Naive thymus-derived CD4-positive, alpha-beta T cell (primary cell): ENCODE measurements around the gene RNF13. TPM values are rescaled to one million over a fixed set of nuclear protein-coding genes. Genes with fewer than 3 reads are reported as not detected.

Source experiments
- ATAC-seq: fragments of 150-1000 bp; cut with Tn5 transposase; 2 replicates; pipeline ENCODE4 v1.10.0; 2021; ENCODE audit warnings: mild to moderate bottlenecking, moderate library complexity
- CTCF ChIA-PET: fragments of 350-600 bp; sonication (Branson Sonifier 250); formaldehyde crosslinking; loops from one replicate; lab custom pipeline; 2021; ENCODE audit warnings: antibody characterized with exemption; lab: Charles Lee
- POLR2A ChIA-PET: fragments of 350-600 bp; sonication (Branson Sonifier 250); formaldehyde crosslinking; loops from one replicate; lab custom pipeline; 2021; ENCODE audit warnings: antibody characterized with exemption, inconsistent platforms; lab: Charles Lee
- DNase-seq, 9 donors: peaks; one replicate each; pipeline versions ENCODE4 v3.0.0 to v3.0.0-alpha.2; 2020 to 2022; ENCODE audit warnings: mixed read lengths in 1 of 9
- H3K27ac ChIP-seq: one replicate; pipeline ENCODE4 v1.7.0; 2013; ENCODE audit warnings: mild to moderate bottlenecking, low read depth, low read length, moderate library complexity
- H3K27me3 ChIP-seq, 2 donors: one replicate each; pipeline ENCODE4 v1.7.0; 2013; ENCODE audit warnings: low read length in 2 of 2, mild to moderate bottlenecking in 2 of 2, moderate library complexity in 2 of 2; ENCODE audit not compliant: control insufficient read depth in 2 of 2, insufficient read depth in 2 of 2
- H3K36me3 ChIP-seq, 3 experiments: 1 replicate in 2 of 3; 2 replicates in 1 of 3; pipeline ENCODE4 v1.7.0; 2013; ENCODE audit warnings: low read length in 3 of 3, mild to moderate bottlenecking in 3 of 3, moderate library complexity in 1 of 3; ENCODE audit not compliant: insufficient read depth in 3 of 3, control insufficient read depth in 2 of 3
- H3K4me1 ChIP-seq, 2 donors: one replicate each; pipeline ENCODE4 v1.7.0; 2013; ENCODE audit warnings: low read length in 2 of 2, mild to moderate bottlenecking in 2 of 2, moderate library complexity in 1 of 2; ENCODE audit not compliant: control insufficient read depth in 2 of 2, insufficient read depth in 2 of 2
- H3K4me3 ChIP-seq: 2 replicates; pipeline ENCODE4 v1.7.0; 2013; ENCODE audit warnings: mild to moderate bottlenecking, low read length
- H3K9me3 ChIP-seq, 3 experiments: 1 replicate in 2 of 3; 2 replicates in 1 of 3; pipeline ENCODE4 v1.7.0; 2013; ENCODE audit warnings: low read length in 3 of 3; ENCODE audit not compliant: control insufficient read depth in 2 of 3
- H3K27ac Mint-ChIP-seq, 9 donors: one replicate each; pipeline ENCODE4 v1.8.0; 2020 to 2022; ENCODE audit warnings: mixed read lengths in 9 of 9, mild to moderate bottlenecking in 8 of 9, moderate library complexity in 5 of 9, inconsistent platforms in 2 of 9
- H3K27me3 Mint-ChIP-seq, 5 donors: one replicate each; pipeline ENCODE4 v1.8.0; 2021 to 2022; ENCODE audit warnings: mixed read lengths in 5 of 5, mild to moderate bottlenecking in 1 of 5
- H3K36me3 Mint-ChIP-seq, 5 donors: one replicate each; pipeline ENCODE4 v1.8.0; 2020 to 2022; ENCODE audit warnings: mixed read lengths in 5 of 5, mild to moderate bottlenecking in 3 of 5, inconsistent platforms in 1 of 5
- H3K4me1 Mint-ChIP-seq, 7 donors: one replicate each; pipeline ENCODE4 v1.8.0; 2020 to 2022; ENCODE audit warnings: mixed read lengths in 7 of 7, mild to moderate bottlenecking in 3 of 7, inconsistent platforms in 1 of 7
- H3K4me3 Mint-ChIP-seq, 10 donors: one replicate each; pipeline ENCODE4 v1.8.0; 2020 to 2022; ENCODE audit warnings: mild to moderate bottlenecking in 10 of 10, mixed read lengths in 10 of 10, moderate library complexity in 6 of 10, inconsistent platforms in 2 of 10
- H3K9me3 Mint-ChIP-seq, 11 donors: one replicate each; pipeline ENCODE4 v1.8.0; 2020 to 2022; ENCODE audit warnings: mixed read lengths in 11 of 11, mild to moderate bottlenecking in 4 of 11, inconsistent platforms in 1 of 11, moderate library complexity in 1 of 11
- intact Hi-C, 2 donors: fragments of 100-400 bp; cut with micrococcal nuclease; formaldehyde crosslinking; loops; one replicate each; pipeline ENCODE4 v1.15.1; 2023
- polyA plus RNA-seq, 2 donors: library from polyadenylated mRNA; unstranded; fragments of 300-500 nt; fragmentation: Illumina TruSeq; gene quantifications; one replicate each; pipeline ENCODE4 v1.2.3, GENCODE V29; 2021
- total RNA-seq, 6 experiments: library from RNA in 5 of 6; stranded (reverse) in 5 of 6; gene quantifications; 1 replicate in 5 of 6; 2 replicates in 1 of 6; pipeline ENCODE4 v1.2.3 and lab custom pipeline; 2021 to 2026

RNF13 gene
- total and polyA plus RNA-seq, 7 experiments from 2014 or later: 41.2 to 131 (median 66.6) TPM

DNA sequence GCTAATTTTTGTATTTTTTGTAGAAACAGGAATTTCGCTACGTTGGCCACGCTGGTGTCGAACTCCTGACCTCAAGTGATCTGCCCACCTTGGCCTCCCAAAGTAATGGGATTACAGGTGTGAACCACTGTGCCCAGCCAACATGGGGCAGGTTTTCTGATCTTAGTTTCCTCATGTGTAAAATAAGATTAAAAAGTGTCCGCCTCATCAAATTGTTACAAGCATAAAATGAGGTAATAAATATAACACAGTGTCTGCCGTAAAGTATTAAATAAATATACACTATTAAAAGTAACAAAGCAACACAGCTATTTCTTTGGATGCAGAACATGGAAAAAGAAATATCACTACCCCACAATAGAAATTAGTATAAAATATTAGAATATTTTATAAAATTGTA lies 44.3 kb upstream of the RNF13 start:
- H3K27ac ChIP-seq: no peak overlapping the region
- Mint-ChIP-seq H3K36me3 (no peaks in the 10 kb centered on the region), H3K27me3 (peaks cover 12 to 36% (median 19%) of the 10 kb centered on the region in 5 donors), H3K4me1 (peaks cover 0 to 2% (median 0%) of the 10 kb centered on the region in 7 donors), H3K9me3 (no peaks in the 10 kb centered on the region), H3K27ac (no peak overlapping the region), H3K4me3 (no peak overlapping the region)
- H3K27me3 ChIP-seq: no peaks in the 10 kb centered on the region
- POLR2A ChIA-PET: no interaction called here
- CTCF ChIA-PET: interaction anchor here (0.6 kb wide), 1 partner anchor 814 kb away, joined by 3 read pairs; no protein-coding TSS in a partner anchor
- DNase-seq: no peak
- no peak for ATAC-seq
- H3K4me1 ChIP-seq: no peaks in the 10 kb centered on the region
- H3K9me3 ChIP-seq: no peaks in the 10 kb centered on the region
- no peaks in the 10 kb centered on the region for H3K36me3 ChIP-seq
- intact Hi-C loops: loop anchor here in 1 of 2 donors (5.0 kb wide), 1 partner anchor 44 kb away; the partner anchor contains the start of gene RNF13
- H3K4me3 ChIP-seq: no peak overlapping the region

DNA sequence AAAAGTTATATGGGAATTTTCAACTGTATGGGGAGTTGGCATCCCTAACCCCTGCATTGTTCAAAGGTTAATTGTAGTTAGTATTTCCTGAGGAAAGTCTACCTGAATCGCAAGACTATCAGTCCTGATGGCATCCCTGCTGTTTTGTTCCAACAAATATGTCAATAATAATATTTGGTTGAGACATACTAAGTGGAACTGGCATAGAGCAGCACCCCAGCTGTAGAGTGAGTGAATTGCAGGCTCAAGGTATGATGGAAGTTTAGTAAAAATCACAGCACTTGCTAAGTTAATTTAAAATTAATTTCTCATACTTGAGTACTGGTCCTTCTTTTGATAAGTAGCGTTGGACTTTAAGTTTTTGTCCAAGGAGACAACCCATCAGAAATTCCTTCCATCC lies 42.8 kb upstream of the RNF13 start:
- Mint-ChIP-seq H3K9me3 (no peaks in the 10 kb centered on the region), H3K4me1 (no peaks in the 10 kb centered on the region), H3K27me3 (peaks cover 12 to 28% (median 19%) of the 10 kb centered on the region in 5 donors), H3K36me3 (no peaks in the 10 kb centered on the region), H3K27ac (no peak overlapping the region), H3K4me3 (no peak overlapping the region)
- DNase-seq (no peak), ATAC-seq (no peak)
- ChIA-PET POLR2A (no interaction called here), CTCF (interaction anchor here (0.6 to 0.9 kb wide), 2 partner anchors 10 to 815 kb away, joined by 3 to 4 read pairs; no protein-coding TSS in a partner anchor)
- Histone ChIP-seq H3K4me3 (no peak overlapping the region), H3K9me3 (no peaks in the 10 kb centered on the region), H3K4me1 (no peaks in the 10 kb centered on the region), H3K36me3 (no peaks in the 10 kb centered on the region), H3K27me3 (no peaks in the 10 kb centered on the region), H3K27ac (no peak overlapping the region)
- intact Hi-C loops: loop anchor here in 1 of 2 donors (2.0 to 5.0 kb wide), 3 partner anchors 37 to 258 kb away; no protein-coding TSS in a partner anchor

DNA sequence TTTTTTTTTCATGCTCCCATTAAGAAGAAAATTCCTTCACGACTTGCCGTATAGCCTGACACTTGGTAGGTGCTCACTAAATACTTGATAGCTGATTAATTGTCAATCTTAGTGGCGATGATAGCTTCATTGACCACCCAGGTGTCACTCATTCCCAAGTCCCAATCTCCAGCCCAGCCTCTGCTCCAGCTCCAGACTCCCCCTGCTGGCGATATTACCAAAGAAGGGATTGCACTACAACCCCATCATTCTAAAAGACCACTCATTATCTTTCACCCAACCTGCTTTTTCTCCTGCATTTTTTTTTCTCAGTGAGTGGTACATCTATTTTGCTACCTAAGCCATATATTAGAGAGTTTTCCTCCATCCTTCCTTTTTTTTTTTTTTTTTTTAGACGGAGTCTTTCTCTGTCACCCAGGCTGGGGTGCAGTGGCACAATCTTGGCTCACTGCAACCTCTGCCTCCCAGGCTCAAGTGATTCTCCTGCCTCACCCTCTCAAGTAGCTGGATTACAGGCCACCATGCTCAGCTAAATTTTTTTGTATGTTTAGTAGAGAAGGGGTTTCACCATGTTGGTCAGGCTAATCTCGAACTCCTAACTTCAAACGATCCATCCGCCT lies 41.3 kb upstream of the RNF13 start:
- Histone ChIP-seq H3K4me3 (no peak overlapping the region), H3K27me3 (no peaks in the 10 kb centered on the region), H3K36me3 (no peaks in the 10 kb centered on the region), H3K9me3 (no peaks in the 10 kb centered on the region), H3K27ac (no peak overlapping the region), H3K4me1 (no peaks in the 10 kb centered on the region)
- ChIA-PET CTCF (interaction anchor here (0.6 to 2.3 kb wide), 5 partner anchors 20 to 652 kb away, joined by 3 to 8 read pairs (median 3); partner anchors contain the start of gene COMMD2), POLR2A (no interaction called here)
- H3K4me1 Mint-ChIP-seq: no peaks in the 10 kb centered on the region
- no peak overlapping the region for H3K4me3 Mint-ChIP-seq
- no peak overlapping the region for H3K27ac Mint-ChIP-seq
- H3K27me3 Mint-ChIP-seq: peaks cover 6 to 17% (median 11%) of the 10 kb centered on the region in 5 donors
- DNase-seq (peak in 5 of 9 donors; percentile 1 to 30 (median 13)), ATAC-seq (no peak)
- no peaks in the 10 kb centered on the region for H3K9me3 Mint-ChIP-seq
- intact Hi-C loops: loop anchor here (1.0 to 5.0 kb wide), 5 partner anchors 36 to 651 kb away; no protein-coding TSS in a partner anchor
- H3K36me3 Mint-ChIP-seq: no peaks in the 10 kb centered on the region

DNA sequence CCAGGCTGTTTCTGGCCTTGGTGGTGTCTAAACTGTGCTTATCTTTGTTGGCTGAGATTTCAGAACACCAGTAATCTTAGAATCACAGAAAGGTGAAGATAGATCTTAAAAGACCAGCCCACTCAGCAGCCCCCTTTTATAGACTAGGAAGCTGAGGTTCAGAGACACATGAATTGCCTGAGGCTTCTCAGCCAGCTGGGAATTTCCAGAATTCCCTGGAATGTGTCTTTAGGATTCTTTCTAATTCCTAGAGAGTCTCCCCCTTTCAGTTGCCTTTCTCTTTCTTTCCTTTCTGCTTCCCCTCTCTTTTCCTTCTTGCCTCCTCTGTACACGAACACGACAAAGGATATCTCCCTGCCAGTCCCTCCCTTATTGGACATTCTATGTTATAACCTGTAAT lies 40.2 kb upstream of the RNF13 start:
- Histone ChIP-seq H3K4me3 (no peak overlapping the region), H3K27ac (no peak overlapping the region), H3K4me1 (no peaks in the 10 kb centered on the region), H3K36me3 (no peaks in the 10 kb centered on the region), H3K9me3 (no peaks in the 10 kb centered on the region), H3K27me3 (no peaks in the 10 kb centered on the region)
- DNase-seq (no peak), ATAC-seq (no peak)
- Mint-ChIP-seq H3K27me3 (peaks cover 6 to 15% (median 13%) of the 10 kb centered on the region in 5 donors), H3K36me3 (no peaks in the 10 kb centered on the region), H3K9me3 (peaks cover 0 to 2% (median 0%) of the 10 kb centered on the region in 11 donors), H3K4me1 (no peaks in the 10 kb centered on the region), H3K4me3 (no peak overlapping the region), H3K27ac (no peak overlapping the region)
- CTCF ChIA-PET: interaction anchor here (1.9 to 2.3 kb wide), 2 partner anchors 20 to 21 kb away, joined by 4 to 8 read pairs; partner anchors contain the start of genes ANKUB1 and COMMD2
- POLR2A ChIA-PET: no interaction called here
- intact Hi-C loops: loop anchor here in 1 of 2 donors (5.0 kb wide), 2 partner anchors 34 to 261 kb away; no protein-coding TSS in a partner anchor

DNA sequence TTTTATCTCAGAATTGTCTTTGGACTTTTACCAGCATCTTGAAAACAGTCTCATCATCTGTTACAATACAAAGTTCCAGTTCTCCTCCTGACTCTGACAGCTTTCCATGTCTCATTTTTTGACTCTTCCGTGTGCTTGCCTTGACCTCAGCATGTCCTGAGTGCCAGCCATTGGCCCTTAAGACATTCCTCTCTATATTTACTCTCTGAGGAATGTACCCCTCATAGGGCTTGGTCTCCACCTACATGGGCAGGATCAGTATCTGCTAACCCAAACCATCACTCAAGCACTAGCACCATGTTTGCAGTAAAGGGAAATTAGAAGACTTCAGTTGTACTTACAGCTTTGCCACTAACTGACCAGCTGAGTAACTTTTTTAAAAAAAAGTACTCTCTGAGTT lies 36.8 kb upstream of the RNF13 start:
- Mint-ChIP-seq H3K9me3 (peaks cover 0 to 2% (median 0%) of the 10 kb centered on the region in 11 donors), H3K36me3 (no peaks in the 10 kb centered on the region), H3K4me3 (no peak overlapping the region), H3K27me3 (peaks cover 5 to 13% (median 6%) of the 10 kb centered on the region in 5 donors), H3K4me1 (no peaks in the 10 kb centered on the region), H3K27ac (no peak overlapping the region)
- no peaks in the 10 kb centered on the region for H3K9me3 ChIP-seq
- H3K4me1 ChIP-seq: no peaks in the 10 kb centered on the region
- DNase-seq: no peak
- H3K27ac ChIP-seq: no peak overlapping the region
- ChIA-PET POLR2A (no interaction called here), CTCF (interaction anchor here (0.6 kb wide), 1 partner anchor 16 kb away, joined by 9 read pairs; no protein-coding TSS in a partner anchor)
- H3K4me3 ChIP-seq: no peak overlapping the region
- intact Hi-C loops: no loop called here
- no peak for ATAC-seq
- no peaks in the 10 kb centered on the region for H3K27me3 ChIP-seq
- no peaks in the 10 kb centered on the region for H3K36me3 ChIP-seq

DNA sequence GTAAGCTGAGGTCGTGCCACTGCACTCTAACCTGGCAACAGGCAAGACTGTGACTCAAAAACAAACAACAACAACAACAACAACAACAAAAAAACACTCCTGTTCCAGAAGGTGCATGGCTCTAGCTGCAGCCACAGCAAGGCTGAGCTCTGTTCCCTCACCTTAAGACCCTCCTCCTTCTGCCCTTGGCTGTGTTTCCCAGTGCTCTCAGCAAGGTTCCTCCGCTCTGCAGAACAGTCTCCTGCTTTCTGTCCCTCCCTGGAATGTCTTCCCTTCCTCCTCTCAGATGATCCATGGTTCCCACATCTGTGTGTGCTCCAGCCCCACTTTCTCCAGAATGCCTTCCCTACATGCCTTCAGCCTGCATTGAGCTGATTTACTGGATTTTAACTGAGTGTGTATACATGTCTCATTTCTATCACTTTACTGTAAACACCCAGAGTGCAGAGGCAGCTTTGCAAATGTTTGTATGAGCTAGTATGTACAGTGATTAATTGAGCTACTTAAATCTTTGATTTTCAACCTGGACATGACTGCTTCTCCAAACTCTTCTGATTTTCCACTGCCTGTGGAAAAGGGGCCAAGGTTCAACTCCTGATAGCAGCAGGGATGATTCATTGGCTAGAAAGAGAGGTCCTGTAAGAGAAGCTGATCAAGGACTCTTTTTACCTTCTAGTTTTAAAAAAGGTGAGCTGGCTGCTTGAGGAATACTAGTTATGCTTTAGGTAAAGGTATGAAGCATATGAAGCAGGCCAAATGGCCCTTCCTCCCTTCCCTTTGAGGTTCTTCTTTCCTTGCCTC lies 35.4 kb upstream of the RNF13 start:
- ATAC-seq (no peak), DNase-seq (no peak)
- H3K9me3 ChIP-seq: no peaks in the 10 kb centered on the region
- ChIA-PET CTCF (no interaction called here), POLR2A (no interaction called here)
- peaks cover 0 to 2% (median 0%) of the 10 kb centered on the region in 11 donors for H3K9me3 Mint-ChIP-seq
- H3K4me3 ChIP-seq: no peak overlapping the region
- H3K36me3 ChIP-seq: no peaks in the 10 kb centered on the region
- H3K27ac ChIP-seq: no peak overlapping the region
- H3K4me1 Mint-ChIP-seq: no peaks in the 10 kb centered on the region
- H3K4me3 Mint-ChIP-seq: no peak overlapping the region
- H3K27ac Mint-ChIP-seq: no peak overlapping the region
- H3K36me3 Mint-ChIP-seq: no peaks in the 10 kb centered on the region
- intact Hi-C loops: no loop called here
- H3K27me3 ChIP-seq: no peaks in the 10 kb centered on the region
- peaks cover 0 to 7% (median 5%) of the 10 kb centered on the region in 5 donors for H3K27me3 Mint-ChIP-seq
- H3K4me1 ChIP-seq: no peaks in the 10 kb centered on the region
